HuH-7.5 (cell line): ENCODE data around the gene SLC35G4.
"Not testable (repeated sequence)": the region's sequence is repeated elsewhere in the genome, so short reads cannot be mapped to it uniquely, and the experiment has no call there.

Source experiments
- DNase-seq: peaks from one replicate; pipeline ENCODE4 v3.0.0; 2011; ENCODE audit warnings: low spot score

Gene SLC35G4

DNA sequence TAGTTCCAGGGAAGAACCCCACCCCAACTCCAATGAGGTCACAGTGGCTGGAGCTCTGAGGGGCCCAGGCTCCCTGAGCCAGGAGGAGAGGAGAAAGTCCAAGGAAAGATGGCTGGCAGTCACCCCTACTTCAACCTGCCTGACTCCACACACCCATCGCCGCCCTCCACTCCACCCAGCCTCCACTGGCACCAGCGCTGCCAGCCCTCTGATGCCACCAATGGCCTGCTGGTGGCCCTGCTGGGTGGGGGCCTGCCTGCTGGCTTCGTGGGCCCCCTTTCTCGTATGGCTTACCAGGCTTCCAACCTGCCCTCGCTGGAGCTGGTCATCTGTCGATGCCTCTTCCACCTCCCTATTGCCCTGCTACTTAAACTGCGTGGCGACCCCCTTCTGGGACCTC lies at the start of gene SLC35G4:
SLC35G4 (plus strand) TSS at position 109 of the 400 bp plus-strand sequence; CDS start at position 109, 0 bp downstream.
- DNase-seq: not testable (repeated sequence)

DNA sequence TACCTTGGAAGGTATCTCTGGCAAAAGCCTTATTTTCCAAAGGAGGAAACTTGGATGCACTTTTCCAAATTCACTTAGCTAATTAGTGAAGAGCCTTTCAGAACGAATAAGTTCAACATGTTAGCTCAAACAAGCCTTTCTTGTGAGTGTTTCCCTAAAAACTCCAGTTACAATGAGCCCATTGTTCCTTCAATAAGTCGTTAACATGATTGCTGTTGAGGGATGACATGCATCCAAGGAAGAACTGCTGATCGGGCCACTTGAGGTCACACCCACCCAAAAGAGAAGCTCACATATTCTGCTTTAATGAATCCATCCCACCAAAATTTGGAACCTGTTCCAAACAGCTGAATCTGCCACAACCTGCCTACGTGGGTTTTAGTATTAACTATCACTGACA lies 48.1 kb upstream of the SLC35G4 start:
- DNase-seq: no peak

GRCh38 chr18:11565716-11566115 lies 43.7 kb upstream of the SLC35G4 start:
- no peak for DNase-seq

DNA sequence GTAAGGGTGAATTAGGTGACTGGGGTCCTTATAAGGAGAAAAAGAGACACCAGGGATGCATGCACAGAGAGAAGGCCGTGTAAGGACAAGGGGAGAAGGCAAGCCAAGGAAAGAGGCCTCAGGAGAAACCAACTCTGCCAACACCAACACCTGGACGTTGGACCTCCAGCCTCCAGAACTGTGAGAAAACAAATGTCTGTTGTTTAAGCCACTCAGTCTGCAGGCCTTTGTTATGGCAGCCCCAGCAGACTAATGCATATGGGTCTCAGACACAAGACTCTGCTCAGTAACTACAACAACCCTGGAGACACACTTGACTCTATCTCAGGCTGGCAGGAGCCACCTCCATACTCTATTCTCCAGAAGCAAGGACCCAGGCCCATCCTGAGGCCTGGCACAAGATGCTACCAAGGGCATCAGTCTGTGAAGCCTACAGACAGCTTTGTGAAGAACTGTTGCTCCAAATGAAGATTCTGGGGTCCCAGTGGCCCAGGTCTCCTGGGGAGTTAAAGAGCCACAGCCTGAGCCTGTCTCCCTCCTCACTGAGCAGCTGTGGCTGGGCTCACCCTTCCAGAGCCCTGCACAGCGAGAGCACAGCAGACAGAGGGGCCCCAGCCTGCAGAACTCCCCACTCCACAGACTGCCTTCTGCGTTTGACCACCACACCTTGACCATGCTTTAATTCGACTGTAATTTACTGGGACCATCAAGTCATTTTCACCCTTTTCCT lies 43.0 kb upstream of the SLC35G4 start:
- DNase-seq: no peak

GRCh38 chr18:11567396-11567795 lies 42.0 kb upstream of the SLC35G4 start:
- no peak for DNase-seq

DNA sequence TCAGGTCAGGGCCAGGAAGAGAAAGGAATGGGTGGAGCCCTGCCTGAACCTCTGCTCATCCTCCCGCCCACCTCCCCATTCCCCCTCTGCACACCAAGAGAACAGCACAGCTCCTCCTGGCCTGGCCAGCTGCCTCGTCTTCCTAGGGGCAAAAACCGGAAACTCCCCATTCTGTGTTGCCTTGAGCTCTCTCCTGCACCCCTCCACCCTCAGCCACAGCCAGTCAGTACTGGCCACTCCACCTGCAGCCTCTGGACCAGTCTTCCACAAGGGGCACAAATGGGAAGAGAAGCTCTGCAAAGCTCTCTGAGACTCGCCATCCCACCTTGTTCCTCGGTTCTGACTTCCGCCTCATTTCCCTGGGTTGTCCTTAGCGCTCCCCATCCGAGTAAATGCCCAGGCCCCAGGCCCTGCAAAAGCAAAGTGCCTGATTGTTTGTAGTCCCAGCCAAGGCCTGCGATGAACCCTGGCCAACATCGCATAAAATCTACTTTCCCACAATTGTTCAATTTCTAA lies 39.3 kb upstream of the SLC35G4 start:
- DNase-seq: no peak

- no peak for DNase-seq
These were observed 38.5 kb upstream of the SLC35G4 start for GRCh38 chr18:11570769-11571412.

GRCh38 chr18:11572201-11572600 lies 37.2 kb upstream of the SLC35G4 start:
- DNase-seq: no peak

DNA sequence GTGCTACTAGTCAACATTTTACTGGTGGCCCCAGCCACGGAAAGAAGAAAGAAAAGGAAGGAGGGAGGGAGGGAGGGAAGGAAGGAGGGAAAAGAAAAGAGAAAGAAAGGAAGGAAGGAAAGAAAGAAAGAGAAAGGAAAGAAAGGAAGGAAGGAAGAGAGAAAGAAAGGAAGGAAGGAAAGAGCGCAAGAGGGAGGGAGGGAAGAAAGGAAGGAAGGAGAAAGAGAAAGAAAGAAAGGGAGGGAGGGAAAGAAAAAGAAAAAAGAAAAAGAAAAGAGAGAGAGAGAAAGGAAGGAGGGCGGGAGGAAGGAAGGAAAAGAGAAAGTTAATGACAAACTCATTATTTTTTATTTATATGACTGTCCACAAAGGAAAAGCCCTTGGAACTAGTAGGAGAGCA lies 34.9 kb upstream of the SLC35G4 start:
- DNase-seq: no peak

DNA sequence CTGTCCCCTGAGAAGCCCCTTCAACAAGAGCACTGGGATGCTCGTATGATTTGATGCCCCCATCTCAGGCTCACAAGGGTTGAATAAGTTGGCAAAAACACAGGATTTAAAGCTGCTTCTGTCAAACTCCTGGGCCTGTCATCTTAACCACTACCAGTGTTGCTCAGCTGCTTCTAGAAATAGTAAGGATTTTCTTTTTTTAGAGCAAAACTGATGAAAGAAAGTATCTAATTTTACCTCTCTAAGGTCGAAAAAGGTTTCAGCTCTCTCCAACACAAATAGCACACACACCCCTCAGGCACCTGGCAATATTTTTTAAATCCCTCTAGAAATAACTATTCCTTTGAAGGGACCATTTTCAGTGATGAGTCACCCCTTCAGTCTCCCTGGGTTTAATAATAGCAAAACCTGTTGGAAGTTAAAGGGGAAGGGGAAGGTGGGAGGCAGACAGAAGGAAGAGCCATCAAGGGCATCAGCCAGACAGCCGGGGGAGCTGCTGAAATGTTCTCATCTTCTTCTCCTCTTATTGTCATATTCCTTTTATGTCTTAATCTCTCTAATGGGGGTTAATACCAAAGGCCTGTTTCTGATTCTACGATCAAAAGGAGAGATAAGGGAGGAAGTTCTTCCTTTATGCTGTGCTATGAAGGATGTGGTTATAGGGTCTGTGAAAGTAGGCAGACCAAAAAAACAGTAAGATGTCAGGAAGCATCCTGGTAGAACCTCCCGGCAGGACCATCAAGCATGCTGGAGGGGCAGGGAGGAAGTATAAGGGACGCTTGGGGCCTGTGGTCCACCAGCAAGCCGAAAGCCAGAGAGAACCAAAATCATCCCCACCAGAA lies 31.9 kb upstream of the SLC35G4 start:
- no peak for DNase-seq

GRCh38 chr18:11578799-11579198 lies 30.6 kb upstream of the SLC35G4 start:
- no peak for DNase-seq

DNA sequence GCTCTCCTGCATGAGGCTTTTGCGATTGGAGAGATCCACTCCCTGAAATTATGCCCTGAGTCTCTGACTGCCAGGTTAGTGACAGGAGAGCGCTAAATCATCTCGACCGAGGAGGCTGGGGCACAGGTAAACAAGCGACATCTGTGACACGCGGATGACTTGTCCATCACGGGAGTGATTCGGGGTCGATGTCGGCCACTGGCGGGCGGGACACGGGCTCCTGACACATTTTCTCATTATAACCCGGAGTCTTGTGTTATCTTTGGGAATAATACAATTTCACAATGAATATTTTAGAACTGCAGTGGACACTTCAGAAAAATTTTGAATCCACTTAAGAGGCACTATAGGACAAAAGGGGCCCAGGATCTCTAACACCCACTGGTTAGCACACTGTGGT lies 29.5 kb upstream of the SLC35G4 start:
- no peak for DNase-seq

GRCh38 chr18:11581286-11581685 lies 28.1 kb upstream of the SLC35G4 start:
- no peak for DNase-seq

GRCh38 chr18:11585596-11585995 lies 23.8 kb upstream of the SLC35G4 start:
- DNase-seq: no peak

DNA sequence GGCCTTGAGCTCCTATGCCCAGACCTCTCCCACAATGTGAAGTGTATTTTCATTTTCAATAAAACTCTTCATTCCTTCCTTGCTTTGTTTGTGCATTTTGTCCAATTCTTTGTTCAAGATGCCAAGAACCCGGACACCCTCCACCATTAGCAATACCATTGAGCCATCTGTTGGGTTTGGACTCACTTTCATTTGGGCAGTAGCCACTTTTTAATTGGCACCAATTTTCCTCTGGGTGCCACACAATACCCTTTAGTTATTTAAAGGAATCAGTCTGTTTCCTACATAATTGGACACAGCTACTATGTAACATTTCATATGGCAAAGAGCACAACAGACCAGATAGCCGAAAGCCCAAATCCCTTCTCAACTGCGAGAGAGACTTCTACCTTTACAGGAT lies 22.5 kb upstream of the SLC35G4 start:
- DNase-seq: no peak

DNA sequence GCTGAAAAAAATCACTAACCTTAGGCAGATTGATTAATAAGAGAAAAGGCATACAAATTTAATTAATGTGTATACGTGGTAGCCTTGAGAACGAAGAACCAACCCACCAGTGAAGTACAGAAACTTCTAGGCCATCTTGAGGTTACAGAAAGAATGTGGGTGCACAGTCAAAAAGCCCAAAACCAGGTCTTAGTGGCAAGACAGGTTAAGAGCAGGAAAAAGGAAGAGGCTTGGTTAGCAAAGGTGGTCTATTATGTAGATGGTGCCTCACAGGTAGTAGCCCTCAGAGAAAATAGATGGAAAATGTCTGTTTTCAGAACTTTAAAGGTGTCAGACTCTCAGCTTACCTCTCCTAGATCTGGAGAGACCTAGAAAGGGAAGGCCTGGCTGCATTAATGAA lies 22.0 kb upstream of the SLC35G4 start:
- DNase-seq: no peak

- no peak for DNase-seq
These were observed 21.6 kb upstream of the SLC35G4 start for GRCh38 chr18:11587846-11588245.

- no peak for DNase-seq
These were observed 17.4 kb upstream of the SLC35G4 start for GRCh38 chr18:11591957-11592356.

GRCh38 chr18:11600321-11600720 lies 9.1 kb upstream of the SLC35G4 start:
- no peak for DNase-seq

DNA sequence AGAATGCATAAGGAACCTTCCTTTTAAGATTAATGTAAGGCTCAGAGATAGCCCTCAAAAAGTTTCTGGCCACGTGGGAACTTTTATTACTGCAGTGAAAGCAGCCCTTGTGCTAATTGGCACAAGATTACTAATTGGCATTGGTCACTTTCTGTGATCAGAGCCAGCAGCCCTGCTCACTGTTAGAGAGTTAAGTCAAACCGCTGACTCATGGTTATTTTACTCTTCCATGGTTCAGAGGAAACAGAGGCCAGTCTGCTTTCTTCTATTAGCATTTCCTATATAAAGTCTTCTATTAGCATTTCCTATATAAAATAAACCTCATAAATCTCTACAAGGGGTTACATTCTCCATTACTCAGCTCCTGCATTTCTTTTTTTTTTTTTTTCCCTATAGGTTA lies 1.5 kb upstream of the SLC35G4 start:
- no peak for DNase-seq

DNA sequence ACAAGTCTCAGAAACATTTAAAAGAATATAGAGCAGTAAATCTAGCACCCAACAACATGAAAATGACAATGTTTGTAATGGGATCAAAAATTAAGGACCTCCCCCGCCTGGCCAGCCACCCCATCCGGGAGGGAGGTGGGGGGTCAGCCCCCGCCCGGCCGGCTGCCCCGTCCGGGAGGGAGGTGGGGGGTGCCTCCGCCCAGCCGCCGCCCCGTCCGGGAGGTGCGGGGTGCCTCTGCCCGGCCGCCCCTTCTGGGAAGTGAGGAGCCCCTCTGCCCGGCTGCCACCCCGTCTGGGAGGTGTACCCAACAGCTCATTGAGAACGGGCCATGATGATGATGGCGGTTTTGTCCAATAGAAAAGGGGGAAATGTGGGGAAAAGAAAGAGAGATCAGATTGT lies 778 bp upstream of the SLC35G4 start:
- not testable (repeated sequence) for DNase-seq

GRCh38 chr18:11613073-11613472 lies 3.7 kb downstream of the SLC35G4 start:
- not testable (repeated sequence) for DNase-seq

- DNase-seq: not testable (repeated sequence)
These were observed 4.2 kb downstream of the SLC35G4 start for GRCh38 chr18:11613611-11614010.
